ENCODE data around the gene VWDE.

The VWDE gene

GRCh38 chr7:12290761-12291160 lies 112.9 kb downstream of the VWDE start:
- no peak for DNase-seq (ENCODE audit: low read depth in 2 of 2)

GRCh38 chr7:12289996-12290395 lies 113.7 kb downstream of the VWDE start:
- DNase-seq (ENCODE audit: low read depth in 2 of 2), result no peak

GRCh38 chr7:12287901-12288300 lies 115.8 kb downstream of the VWDE start:
- DNase-seq (ENCODE audit: low read depth in 2 of 2), result no peak

GRCh38 chr7:12281038-12281437 lies 122.6 kb downstream of the VWDE start:
- no peak for DNase-seq (ENCODE audit: low read depth in 2 of 2)
